Testis (tissue), 5 donors: Measurements from ENCODE around the gene PIGB. TPM values are rescaled to one million over a fixed set of nuclear protein-coding genes. Genes with fewer than 3 reads are reported as not detected.

Source experiments
- DNase-seq: peaks from one replicate; pipeline ENCODE4 v3.0.0-alpha.2; 2019
- H3K27ac ChIP-seq, 2 donors: fragments of 200-600 bp; sonication (generic); one replicate each; pipeline ENCODE4 v1.5.1; 2019
- H3K27me3 ChIP-seq: fragments of 200-600 bp; sonication (generic); one replicate; pipeline ENCODE4 v1.5.1; 2019
- H3K36me3 ChIP-seq: fragments of 200-600 bp; sonication (generic); one replicate; pipeline ENCODE4 v1.5.1; 2017; ENCODE audit warnings: low read depth; ENCODE audit errors: missing control alignments
- H3K4me1 ChIP-seq: fragments of 200-600 bp; sonication (generic); one replicate; pipeline ENCODE4 v1.5.1; 2019
- H3K4me3 ChIP-seq, 2 donors: fragments of 200-600 bp; sonication (generic); one replicate each; pipeline ENCODE4 v1.5.1; 2017 to 2019
- H3K9me3 ChIP-seq: fragments of 200-600 bp; sonication (generic); one replicate; pipeline ENCODE4 v1.5.1; 2017
- CTCF ChIP-seq, 3 experiments: fragments of 450-650 bp in 2 of 3; fragments of 200-600 bp in 1 of 3; sonication (generic) in 1 of 3; IDR thresholded peaks; one replicate each; pipeline ENCODE4 v1.5.1; 2016 to 2019; ENCODE audit warnings: antibody characterized with exemption in 3 of 3, mild to moderate bottlenecking in 2 of 3, moderate library complexity in 1 of 3
- POLR2A ChIP-seq: fragments of 450-650 bp; IDR thresholded peaks from one replicate; pipeline ENCODE4 v1.6.1; 2017; ENCODE audit warnings: antibody characterized with exemption, mild to moderate bottlenecking, moderate library complexity
- WGBS, 2 donors: methylation state at CpG; one replicate each; pipeline ENCODE4 v1.1.5; 2018; 5-methylcytosine and 5-hydroxymethylcytosine counted together
- intact Hi-C: fragments of 100-400 bp; cut with DNase I; formaldehyde crosslinking; loops from one replicate; pipeline ENCODE4 v1.15.1; 2023; ENCODE audit warnings: low total_unique reads
- long read RNA-seq, 2 donors: transcript quantifications; one replicate each; lab custom pipeline, GENCODE V29; 2026
- polyA plus RNA-seq: library from polyadenylated mRNA; stranded (reverse); fragments of 350-450 nt; fragmentation: Illumina TruSeq; extraction: RNeasy Lipid Tissue Mini Kit (QIAGEN cat#74804); gene quantifications from one replicate; pipeline ENCODE4 v1.2.3, GENCODE V29; 2014; ENCODE audit warnings: low read depth, low replicate concordance; ENCODE audit not compliant: insufficient read depth
- total RNA-seq, 2 donors: library from RNA; depleted of rRNA; stranded (reverse); fragments of >200 nt; gene quantifications; one replicate each; pipeline ENCODE4 v1.2.3, GENCODE V29; 2016

PIGB gene
- total RNA-seq (10 to 100 TPM; 13.7 to 14.3 TPM), polyA plus RNA-seq (12.8 TPM)
- long read RNA-seq, donor 1, partial matches to known transcripts: 0 of 3 reads
- long read RNA-seq, donor 1, other reads (novel, unspliced or antisense): 0 of 3 reads
- long read RNA-seq, donor 2, partial matches to known transcripts: 27 of 29 reads
- long read RNA-seq, donor 2, other reads (novel, unspliced or antisense): 0 of 29 reads

GRCh38 chr15:55318588-55319494 is at the start of gene PIGB, which contains the start of gene PIGBOS1:
TSS of gene PIGB (plus strand) at chr15:55319222. CDS start at chr15:55319251, 29 bp downstream.
TSS of gene PIGBOS1 (minus strand) at chr15:55319123. CDS start at chr15:55317792, 1,331 bp downstream.
- 1% methylated on average over 37 to 49 of the region's 49 CpGs for WGBS, 2 donors
- peak; percentile 92 for DNase-seq
- Histone ChIP-seq H3K4me3 (peak within 1 kb of the TSS; percentile 70 to 87), H3K4me1 (peaks cover 28% of the 10 kb centered on the region), H3K27me3 (no peaks in the 10 kb centered on the region), H3K9me3 (no peaks in the 10 kb centered on the region), H3K36me3 (no peaks in the 10 kb centered on the region), H3K27ac (peak within 1 kb of the TSS; percentile 92 to 93)
- intact Hi-C loops: no loop called here
- TF ChIP-seq POLR2A: peak; percentile 5
- TF ChIP-seq CTCF (IDR thresholded peaks at IDR 0.05): peak in 1 of 3 experiments; percentile 16

- 80 to 84% methylated on average over 6 of the region's 6 CpGs for WGBS, 2 donors
- Histone ChIP-seq H3K9me3 (no peaks in the 10 kb centered on the region), H3K36me3 (no peaks in the 10 kb centered on the region), H3K4me3 (no peak overlapping the region), H3K4me1 (no peaks in the 10 kb centered on the region), H3K27ac (no peak overlapping the region), H3K27me3 (no peaks in the 10 kb centered on the region)
- DNase-seq: no peak
- no peak for TF ChIP-seq CTCF (IDR thresholded peaks at IDR 0.05)
- no peak for TF ChIP-seq POLR2A
- intact Hi-C loops: no loop called here
Observed at GRCh38 chr15:55270291-55270690, 48.7 kb upstream of the PIGB start.

- DNase-seq: no peak
- WGBS, 2 donors: 86% methylated on average over 5 of the region's 5 CpGs
- no peak overlapping the region for H3K27ac ChIP-seq
Observed at GRCh38 chr15:55276324-55276723, 42.7 kb upstream of the PIGB start.

GRCh38 chr15:55277116-55277564 is 41.9 kb upstream of the PIGB start:
- no peaks in the 10 kb centered on the region for H3K9me3 ChIP-seq
- intact Hi-C loops: no loop called here
- H3K27ac ChIP-seq: no peak overlapping the region
- no peak for TF ChIP-seq CTCF (IDR thresholded peaks at IDR 0.05)
- no peak for TF ChIP-seq POLR2A
- H3K4me1 ChIP-seq: no peaks in the 10 kb centered on the region
- no peak overlapping the region for H3K4me3 ChIP-seq
- H3K36me3 ChIP-seq: no peaks in the 10 kb centered on the region
- 57 to 62% methylated on average over 7 of the region's 7 CpGs for WGBS, 2 donors
- no peak for DNase-seq
- H3K27me3 ChIP-seq: no peaks in the 10 kb centered on the region

More at GRCh38 chr15:55276324-55276723, 42.7 kb upstream of the PIGB start:
- no peaks in the 10 kb centered on the region for H3K4me1 ChIP-seq
- no peak overlapping the region for H3K4me3 ChIP-seq
- H3K27me3 ChIP-seq: no peaks in the 10 kb centered on the region
- no peaks in the 10 kb centered on the region for H3K36me3 ChIP-seq
- TF ChIP-seq CTCF (IDR thresholded peaks at IDR 0.05) (no peak), POLR2A (no peak)
- no peaks in the 10 kb centered on the region for H3K9me3 ChIP-seq
- intact Hi-C loops: no loop called here
